WTC11 (cell line): ENCODE results near the gene LATS1. TPM values are rescaled to one million over a fixed set of nuclear protein-coding genes. Genes with fewer than 3 reads are reported as not detected.
A peak's percentile ranks its signal among the peaks of the same experiment; 100 is the strongest.
"Not testable (repeated sequence)": the region's sequence is repeated elsewhere in the genome, so short reads cannot be mapped to it uniquely, and the experiment has no call there.

Source experiments
- ATAC-seq: fragments of 200-7000 bp; cut with Tn5 transposase; 2 replicates; pipeline ENCODE4 v1.10.0; 2021; ENCODE audit warnings: mild to moderate bottlenecking, moderate library complexity
- CTCF ChIA-PET: fragments of 300-600 bp; sonication (Branson Sonifier 250); formaldehyde crosslinking; loops from one replicate; lab custom pipeline; 2021; ENCODE audit warnings: antibody characterized with exemption; lab: Charles Lee
- POLR2A ChIA-PET: fragments of 350-600 bp; sonication (Branson Sonifier 250); formaldehyde crosslinking; loops from one replicate; lab custom pipeline; 2021; ENCODE audit warnings: antibody characterized with exemption; lab: Charles Lee
- DNase-seq: peaks from one replicate; pipeline ENCODE4 v3.0.0; 2021; ENCODE audit warnings: low spot score
- H3K27ac Mint-ChIP-seq: 2 replicates; pipeline ENCODE4 v1.8.0; 2021; ENCODE audit warnings: mixed read lengths
- H3K27me3 Mint-ChIP-seq: 2 replicates; pipeline ENCODE4 v1.8.0; 2021; ENCODE audit warnings: low read depth, mild to moderate bottlenecking, moderate library complexity, mixed read lengths
- H3K36me3 Mint-ChIP-seq: 2 replicates; pipeline ENCODE4 v1.8.0; 2021; ENCODE audit warnings: mixed read lengths
- H3K4me1 Mint-ChIP-seq: 2 replicates; pipeline ENCODE4 v1.8.0; 2022; ENCODE audit warnings: mixed read lengths
- H3K4me3 Mint-ChIP-seq: 2 replicates; pipeline ENCODE4 v1.8.0; 2021; ENCODE audit warnings: mild to moderate bottlenecking, moderate library complexity, mixed read lengths
- H3K9me3 Mint-ChIP-seq: 2 replicates; pipeline ENCODE4 v1.8.0; 2021; ENCODE audit warnings: mixed read lengths
- AR ChIP-seq: fragments of 250-450 bp; sonication (Bioruptor Pico); IDR thresholded peaks from 2 replicates; pipeline ENCODE4 v1.9.0; 2021; ENCODE audit warnings: mild to moderate bottlenecking
- CDX4 ChIP-seq: fragments of 250-450 bp; sonication (Bioruptor Pico); IDR thresholded peaks from 2 replicates; pipeline ENCODE4 v1.9.0; 2021; ENCODE audit warnings: moderate library complexity, mild to moderate bottlenecking, inconsistent platforms, borderline replicate concordance
- E2F1 ChIP-seq: sonication (generic); formaldehyde crosslinking; IDR thresholded peaks from 2 replicates; pipeline ENCODE4 v1.8.0; 2022; ENCODE audit warnings: mild to moderate bottlenecking, missing genetic modification reagents
- E2F4 ChIP-seq: sonication (generic); formaldehyde crosslinking; IDR thresholded peaks from 2 replicates; pipeline ENCODE4 v1.8.1; 2022; ENCODE audit warnings: low read depth, mild to moderate bottlenecking, moderate library complexity, missing genetic modification reagents, borderline replicate concordance
- ETV6 ChIP-seq: sonication (generic); formaldehyde crosslinking; IDR thresholded peaks from 2 replicates; pipeline ENCODE4 v1.8.1; 2022; ENCODE audit warnings: mild to moderate bottlenecking, missing genetic modification reagents
- FOXP1 ChIP-seq: sonication (generic); formaldehyde crosslinking; IDR thresholded peaks from 2 replicates; pipeline ENCODE4 v1.8.0; 2022; ENCODE audit warnings: missing genetic modification reagents, mild to moderate bottlenecking, moderate library complexity, borderline replicate concordance
- FOXP4 ChIP-seq: sonication (generic); formaldehyde crosslinking; IDR thresholded peaks from 2 replicates; pipeline ENCODE4 v1.8.0; 2022; ENCODE audit warnings: mild to moderate bottlenecking, missing genetic modification reagents
- GABPB1 ChIP-seq: sonication (generic); formaldehyde crosslinking; IDR thresholded peaks from 2 replicates; pipeline ENCODE4 v1.8.1; 2023; ENCODE audit warnings: mild to moderate bottlenecking, missing genetic modification reagents
- MAX ChIP-seq: sonication (generic); formaldehyde crosslinking; IDR thresholded peaks from 2 replicates; pipeline ENCODE4 v1.8.0; 2022; ENCODE audit warnings: mild to moderate bottlenecking, missing genetic modification reagents
- MYBL2 ChIP-seq: sonication (generic); formaldehyde crosslinking; IDR thresholded peaks from 2 replicates; pipeline ENCODE4 v1.8.1; 2023; ENCODE audit warnings: mild to moderate bottlenecking, moderate library complexity, missing genetic modification reagents
- NFE2L1 ChIP-seq: sonication (generic); formaldehyde crosslinking; IDR thresholded peaks from 2 replicates; pipeline ENCODE4 v1.8.1; 2023; ENCODE audit warnings: missing genetic modification reagents
- NFYB ChIP-seq: sonication (generic); formaldehyde crosslinking; conservative IDR thresholded peaks from 2 replicates; pipeline ENCODE4 v1.8.0; 2022; ENCODE audit warnings: low read depth, missing genetic modification reagents
- NR2C2 ChIP-seq: sonication (generic); formaldehyde crosslinking; IDR thresholded peaks from 2 replicates; pipeline ENCODE4 v1.8.0; 2022; ENCODE audit warnings: mild to moderate bottlenecking, missing genetic modification reagents
- PREB ChIP-seq: sonication (generic); formaldehyde crosslinking; IDR thresholded peaks from 2 replicates; pipeline ENCODE4 v1.8.1; 2022; ENCODE audit warnings: mild to moderate bottlenecking, missing genetic modification reagents, moderate library complexity, borderline replicate concordance
- SMAD3 ChIP-seq: sonication (generic); formaldehyde crosslinking; IDR thresholded peaks from 2 replicates; pipeline ENCODE4 v1.8.0; 2022; ENCODE audit warnings: missing genetic modification reagents, mild to moderate bottlenecking, borderline replicate concordance
- SP1 ChIP-seq: sonication (generic); formaldehyde crosslinking; conservative IDR thresholded peaks from 2 replicates; pipeline ENCODE4 v1.8.1; 2022; ENCODE audit warnings: missing genetic modification reagents
- TEAD1 ChIP-seq: sonication (generic); formaldehyde crosslinking; IDR thresholded peaks from 2 replicates; pipeline ENCODE4 v1.8.0; 2022; ENCODE audit warnings: mild to moderate bottlenecking, missing genetic modification reagents
- ZNF671 ChIP-seq: fragments of 250-450 bp; sonication (Bioruptor Pico); IDR thresholded peaks from 2 replicates; pipeline ENCODE4 v1.8.0; 2021; ENCODE audit warnings: mild to moderate bottlenecking
- total RNA-seq: library from RNA; stranded (reverse); gene quantifications from 3 replicates; pipeline ENCODE4 v1.2.3, GENCODE V29; 2021

LATS1 gene
- total RNA-seq, 1 experiment from 2014 or later: 24.2 TPM

- peak; percentile 23; the same call in 1 of the 2 replicates for TF ChIP-seq FOXP4
- TF ChIP-seq ZNF671 (CRISPR knock-in tag): no peak
- TF ChIP-seq MYBL2: peak; percentile 70; the same call in 1 of the 2 replicates
- no peak for TF ChIP-seq SMAD3 (CRISPR knock-in tag)
- TF ChIP-seq ETV6: 0 out of 2 replicates have a peak, but pooled peaks have one; percentile 67
Observed at GRCh38 chr6:149749594-149750135, 31.8 kb upstream of the LATS1 start, which contains the start of gene PCMT1 (continued).

- not testable (repeated sequence) for H3K36me3 Mint-ChIP-seq, H3K27me3 Mint-ChIP-seq, ATAC-seq, H3K9me3 Mint-ChIP-seq, DNase-seq
- Mint-ChIP-seq H3K4me1 (peaks cover 21% of the 10 kb centered on the region), H3K4me3 (peak overlapping the region; percentile 88), H3K27ac (peak overlapping the region; percentile 84)
- ChIA-PET POLR2A (interaction anchor here (1.0 kb wide), 1 partner anchor 31 kb away, joined by 3 read pairs; the partner anchor contains the start of gene LATS1), CTCF (interaction anchor here (0.5 to 1.4 kb wide), 2 partner anchors 57 to 183 kb away, joined by 3 read pairs; partner anchors contain the start of gene GINM1)
- 0 out of 2 replicates have a peak, but pooled peaks have one; percentile 33 for TF ChIP-seq PREB (CRISPR knock-in tag)
Observed at GRCh38 chr6:149749082-149749593, 31.2 kb upstream of the LATS1 start.

- no peaks in the 10 kb centered on the region for H3K9me3 Mint-ChIP-seq
- H3K27me3 Mint-ChIP-seq: no peaks in the 10 kb centered on the region
- peak; percentile 93 for DNase-seq
- ATAC-seq: peak; percentile 76
- H3K27ac Mint-ChIP-seq: peak within 1 kb of the TSS; percentile 94
- H3K36me3 Mint-ChIP-seq: peaks cover 23% of the 10 kb centered on the region
- POLR2A ChIA-PET: interaction anchor here (0.9 kb wide), 1 partner anchor 17 kb away, joined by 3 read pairs; no protein-coding TSS in a partner anchor
- H3K4me1 Mint-ChIP-seq: peaks cover 21% of the 10 kb centered on the region
- H3K4me3 Mint-ChIP-seq: peak within 1 kb of the TSS; percentile 99
- CTCF ChIA-PET: interaction anchor here (1.1 to 1.8 kb wide), 3 partner anchors 29 to 95 kb away, joined by 3 to 5 read pairs (median 4); partner anchors contain the start of gene LATS1
- TF ChIP-seq MYBL2 (no peak), E2F4 (CRISPR knock-in tag) (no peak), AR (CRISPR knock-in tag) (no peak), TEAD1 (CRISPR knock-in tag) (0 out of 2 replicates have a peak, but pooled peaks have one; percentile 33), NFE2L1 (CRISPR knock-in tag) (0 out of 2 replicates have a peak, but pooled peaks have one; percentile 53), NR2C2 (CRISPR knock-in tag) (0 out of 2 replicates have a peak, but pooled peaks have one; percentile 23), CDX4 (CRISPR knock-in tag) (no peak), E2F1 (0 out of 2 replicates have a peak, but pooled peaks have one; percentile 36), GABPB1 (peak; percentile 84), ETV6 (peak; percentile 49; the same call in 1 of the 2 replicates), NFYB (peak; percentile 90), FOXP1 (CRISPR knock-in tag) (peak; percentile 64; the same call in 1 of the 2 replicates), MAX (CRISPR knock-in tag) (peak; percentile 54; the same call in 1 of the 2 replicates), SMAD3 (CRISPR knock-in tag) (peak; percentile 31; the same call in 1 of the 2 replicates), SP1 (CRISPR knock-in tag) (peak; percentile 77)
Observed at GRCh38 chr6:149746147-149746946, 28.4 kb upstream of the LATS1 start, which contains the start of gene NUP43. Gene NUP43, minus strand, starts transcription at chr6:149746529. Its CDS starts 34 bp downstream, at chr6:149746495.
